IPS-20b (cell line): ENCODE data around the gene UPB1.

Experiments used
- H3K27ac ChIP-seq: one replicate; pipeline ENCODE4 v1.5.1; 2013; ENCODE audit warnings: low read length
- H3K27me3 ChIP-seq: 2 replicates; pipeline ENCODE4 v1.6.1; 2013; ENCODE audit warnings: mild to moderate bottlenecking, low read length, inconsistent platforms; ENCODE audit not compliant: insufficient read depth
- H3K36me3 ChIP-seq: 2 replicates; pipeline ENCODE4 v1.6.1; 2013; ENCODE audit warnings: low read depth, mild to moderate bottlenecking, inconsistent platforms, low read length, moderate library complexity; ENCODE audit not compliant: insufficient read depth
- H3K4me1 ChIP-seq: 2 replicates; pipeline ENCODE4 v1.6.1; 2013; ENCODE audit warnings: mild to moderate bottlenecking, control low read depth, inconsistent platforms, low read length, moderate library complexity; ENCODE audit not compliant: insufficient read depth
- H3K4me3 ChIP-seq: 2 replicates; pipeline ENCODE4 v1.5.1; 2013; ENCODE audit warnings: mild to moderate bottlenecking, low read length, inconsistent platforms
- H3K9ac ChIP-seq: 2 replicates; pipeline ENCODE4 v1.6.1; 2013; ENCODE audit warnings: low read depth, mild to moderate bottlenecking, inconsistent platforms, low read length, moderate library complexity
- H3K9me3 ChIP-seq: 2 replicates; pipeline ENCODE4 v1.6.1; 2013; ENCODE audit warnings: mild to moderate bottlenecking, low read depth, low read length, inconsistent platforms; ENCODE audit not compliant: insufficient read depth

The UPB1 gene

DNA sequence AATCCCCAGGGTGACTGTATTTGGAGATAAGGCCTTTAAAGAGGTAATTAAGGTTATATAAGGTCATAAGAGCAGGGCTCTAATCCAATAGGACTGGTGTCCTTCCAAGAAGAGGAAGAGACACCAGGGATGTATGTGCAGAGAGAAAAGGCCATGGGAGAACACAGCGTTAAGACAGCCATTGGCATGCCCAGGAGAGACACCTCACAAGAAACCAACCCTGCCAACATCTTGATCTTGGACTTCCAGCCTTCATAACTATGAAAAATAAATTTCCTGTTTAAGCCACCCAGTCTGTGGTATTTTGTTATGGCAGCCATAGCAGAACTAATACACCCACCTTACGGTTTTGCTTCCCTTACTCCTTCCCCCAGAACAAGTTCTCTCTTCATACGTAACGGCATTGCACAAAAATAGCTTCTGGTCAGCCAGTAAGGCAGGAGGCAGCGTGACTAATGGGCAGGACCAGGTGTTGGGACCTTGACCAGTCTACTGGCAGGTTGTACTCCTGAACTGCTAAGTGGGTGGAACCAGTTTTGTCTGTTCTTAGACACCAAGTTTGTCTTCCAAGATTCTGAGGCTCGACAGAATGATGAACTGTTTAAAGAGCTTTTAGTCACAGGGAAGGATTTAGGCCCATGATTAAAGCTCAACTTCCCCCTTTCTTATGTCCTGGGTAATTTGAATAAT, 31.9 kb upstream of the UPB1 start:
- Histone ChIP-seq H3K4me1 (peaks cover 20% of the 10 kb centered on the region; the same call in 1 of the 2 replicates), H3K4me3 (no peak overlapping the region), H3K27me3 (no peaks in the 10 kb centered on the region), H3K9me3 (no peaks in the 10 kb centered on the region), H3K9ac (no peak overlapping the region), H3K36me3 (no peaks in the 10 kb centered on the region), H3K27ac (no peak overlapping the region)

DNA sequence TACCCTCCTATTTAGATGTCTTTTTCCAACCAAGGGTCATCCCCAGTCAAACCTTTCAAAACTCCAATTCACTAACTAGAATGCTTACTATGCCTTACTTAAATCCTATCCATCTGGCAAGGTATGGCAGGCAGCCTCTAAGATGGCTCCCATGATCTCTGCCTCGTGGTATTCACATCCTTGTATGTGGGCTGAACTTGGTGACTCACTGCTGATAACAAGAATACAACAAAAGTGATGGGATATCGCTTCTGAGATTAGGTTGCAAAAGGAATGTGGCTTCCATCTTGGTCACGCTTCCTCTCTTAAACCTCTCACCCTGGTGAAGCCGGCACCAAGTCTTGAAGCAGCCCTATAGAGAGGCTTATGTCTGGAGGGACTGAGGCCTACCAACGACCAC, 29.6 kb upstream of the UPB1 start:
- H3K36me3 ChIP-seq: no peaks in the 10 kb centered on the region
- peaks cover 17% of the 10 kb centered on the region; the same call in 1 of the 2 replicates for H3K4me1 ChIP-seq
- H3K9ac ChIP-seq: no peak overlapping the region
- no peaks in the 10 kb centered on the region for H3K27me3 ChIP-seq
- no peak overlapping the region for H3K27ac ChIP-seq
- H3K9me3 ChIP-seq: no peaks in the 10 kb centered on the region
- H3K4me3 ChIP-seq: no peak overlapping the region

DNA sequence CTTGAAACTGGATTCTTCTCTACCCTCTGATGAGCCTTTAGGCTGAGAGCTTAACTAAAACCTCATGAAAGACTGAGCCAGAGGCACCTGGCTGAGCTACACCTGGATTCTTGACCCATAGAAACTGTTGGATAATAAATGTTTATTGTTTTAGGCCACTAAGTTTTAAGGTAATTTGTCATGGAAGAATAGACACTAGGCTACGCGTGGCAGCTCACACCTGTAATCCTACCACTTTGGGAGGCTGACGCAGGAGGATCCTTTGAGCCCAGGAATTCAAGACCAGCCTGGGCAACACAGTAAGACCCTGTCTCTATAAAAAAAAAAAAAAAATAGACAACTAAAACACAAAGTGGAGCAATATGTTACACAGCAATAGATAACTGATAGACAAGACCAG, 29.2 kb upstream of the UPB1 start:
- no peak overlapping the region for H3K27ac ChIP-seq
- no peak overlapping the region for H3K9ac ChIP-seq
- no peaks in the 10 kb centered on the region for H3K36me3 ChIP-seq
- no peaks in the 10 kb centered on the region for H3K9me3 ChIP-seq
- no peaks in the 10 kb centered on the region for H3K27me3 ChIP-seq
- H3K4me1 ChIP-seq: peaks cover 13% of the 10 kb centered on the region; the same call in 1 of the 2 replicates
- H3K4me3 ChIP-seq: no peak overlapping the region

DNA sequence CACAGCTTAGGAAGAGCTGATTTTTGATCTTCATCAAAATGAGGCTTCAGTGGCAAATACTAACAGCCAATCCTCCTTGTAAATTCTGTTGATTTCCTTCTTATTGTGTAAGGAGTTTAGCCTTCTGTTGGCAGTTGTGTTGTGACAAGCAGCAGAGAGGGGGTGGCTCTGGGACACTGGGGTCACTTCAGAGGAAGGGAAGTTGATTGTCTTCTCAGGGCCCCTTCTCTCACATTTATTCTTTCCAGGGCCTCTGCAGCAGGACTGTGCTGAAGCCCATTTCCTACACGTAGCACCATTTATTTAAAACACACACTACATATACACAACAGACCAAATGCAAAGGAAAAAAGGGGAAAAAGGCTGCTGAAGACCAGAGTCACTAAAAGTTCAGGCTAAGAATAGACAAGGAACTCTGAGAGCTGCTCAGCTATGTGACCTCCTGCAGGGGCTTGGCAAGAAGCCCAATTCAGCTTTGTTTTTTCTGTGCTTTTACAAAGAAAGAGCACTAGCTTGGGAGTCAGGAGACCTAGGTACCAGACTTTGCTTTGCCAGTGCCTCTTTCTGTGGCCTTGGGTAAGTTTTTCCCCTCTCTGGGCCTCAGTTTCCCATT, 28.3 kb upstream of the UPB1 start:
- H3K9me3 ChIP-seq: no peaks in the 10 kb centered on the region
- H3K4me1 ChIP-seq: peaks cover 13% of the 10 kb centered on the region; the same call in 1 of the 2 replicates
- no peak overlapping the region for H3K27ac ChIP-seq
- H3K36me3 ChIP-seq: no peaks in the 10 kb centered on the region
- no peak overlapping the region for H3K9ac ChIP-seq
- H3K27me3 ChIP-seq: no peaks in the 10 kb centered on the region
- no peak overlapping the region for H3K4me3 ChIP-seq

DNA sequence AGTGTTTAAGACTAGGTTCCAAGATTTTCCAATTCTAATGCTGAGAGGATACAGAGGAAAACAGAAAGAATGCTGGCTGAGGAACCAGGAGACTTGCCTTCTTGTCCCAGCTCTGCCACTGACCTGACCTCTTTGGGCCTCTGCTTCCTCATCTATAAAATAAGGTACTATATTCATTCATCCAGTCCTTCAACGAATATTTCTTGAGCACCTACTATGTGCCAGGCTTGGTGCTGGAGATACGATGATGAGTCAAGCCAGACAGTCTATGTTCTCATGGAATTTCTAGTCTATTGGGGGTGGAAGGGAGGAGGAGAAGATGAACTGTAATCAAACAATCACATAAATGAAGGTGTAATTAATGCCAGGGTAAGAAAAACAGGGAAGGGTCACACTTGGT, 27.8 kb upstream of the UPB1 start:
- Histone ChIP-seq H3K9ac (no peak overlapping the region), H3K4me3 (no peak overlapping the region), H3K27ac (no peak overlapping the region), H3K36me3 (no peaks in the 10 kb centered on the region), H3K27me3 (no peaks in the 10 kb centered on the region), H3K4me1 (peaks cover 13% of the 10 kb centered on the region; the same call in 1 of the 2 replicates), H3K9me3 (no peaks in the 10 kb centered on the region)

DNA sequence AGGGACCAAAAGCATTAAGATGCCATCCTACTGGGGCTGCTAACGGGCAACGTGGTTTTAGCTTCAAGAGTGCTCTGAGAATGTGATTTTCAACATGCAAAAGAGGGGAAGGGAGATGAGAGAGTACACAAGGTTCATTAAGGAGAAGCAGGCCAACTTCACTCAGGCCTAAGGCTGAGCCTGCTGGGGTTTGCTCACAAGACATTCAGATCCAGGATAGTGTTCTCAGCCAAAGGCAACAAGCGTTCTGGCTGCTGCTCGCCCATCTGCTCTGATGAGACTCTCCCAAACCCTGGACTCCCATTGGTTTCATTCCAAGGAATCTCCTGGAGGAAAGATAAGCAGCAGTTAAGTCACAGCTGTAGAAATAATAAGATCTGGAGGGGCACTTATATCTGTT, 23.6 kb upstream of the UPB1 start:
- H3K36me3 ChIP-seq: no peaks in the 10 kb centered on the region
- no peak overlapping the region for H3K27ac ChIP-seq
- peaks cover 10% of the 10 kb centered on the region; the same call in 1 of the 2 replicates for H3K4me1 ChIP-seq
- H3K9me3 ChIP-seq: peaks cover 3% of the 10 kb centered on the region; the same call in 1 of the 2 replicates
- no peak overlapping the region for H3K9ac ChIP-seq
- no peak overlapping the region for H3K4me3 ChIP-seq
- H3K27me3 ChIP-seq: no peaks in the 10 kb centered on the region

DNA sequence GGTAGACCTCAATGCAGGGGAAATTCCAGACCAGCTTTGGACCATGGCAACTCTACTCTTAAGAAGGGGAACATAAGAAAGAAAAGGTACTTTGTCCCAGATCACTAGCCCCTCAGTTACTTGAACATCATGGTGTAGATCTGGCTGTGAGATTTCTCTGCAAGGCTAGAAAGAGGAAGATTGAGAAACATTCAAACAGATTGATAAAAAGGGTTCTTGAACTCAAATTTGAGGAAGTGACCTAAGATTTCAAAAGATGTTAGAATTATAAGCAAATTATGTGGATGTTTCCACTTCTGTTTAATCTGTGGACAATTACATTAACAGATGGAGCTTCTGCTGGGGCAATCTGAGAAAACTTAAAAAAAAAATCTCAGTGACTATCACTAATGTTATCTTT, 21.8 kb upstream of the UPB1 start:
- no peak overlapping the region for H3K27ac ChIP-seq
- H3K36me3 ChIP-seq: no peaks in the 10 kb centered on the region
- no peak overlapping the region for H3K4me3 ChIP-seq
- no peaks in the 10 kb centered on the region for H3K4me1 ChIP-seq
- peaks cover 3% of the 10 kb centered on the region; the same call in 1 of the 2 replicates for H3K9me3 ChIP-seq
- H3K9ac ChIP-seq: no peak overlapping the region
- H3K27me3 ChIP-seq: no peaks in the 10 kb centered on the region

DNA sequence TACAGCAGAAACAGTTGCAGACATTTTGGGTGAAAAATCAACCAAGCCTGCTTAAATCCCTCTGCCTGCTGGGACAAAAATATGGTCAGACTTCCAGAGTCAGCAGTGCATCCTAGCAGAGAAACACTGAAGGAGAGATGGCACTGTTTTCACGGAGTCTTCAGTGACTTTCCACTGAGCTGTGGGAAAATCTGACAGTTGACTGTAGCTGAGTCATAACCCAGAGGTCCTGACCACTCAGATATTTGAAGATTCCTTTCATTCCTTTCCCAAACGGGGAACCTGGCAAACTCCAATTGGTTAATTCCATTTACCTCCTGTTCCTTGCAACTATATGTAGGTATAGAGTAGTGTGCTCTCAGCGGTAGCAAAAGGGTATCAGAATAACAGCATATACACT, 20.9 kb upstream of the UPB1 start:
- H3K9ac ChIP-seq: no peak overlapping the region
- no peak overlapping the region for H3K4me3 ChIP-seq
- no peaks in the 10 kb centered on the region for H3K36me3 ChIP-seq
- peaks cover 3% of the 10 kb centered on the region; the same call in 1 of the 2 replicates for H3K9me3 ChIP-seq
- H3K27ac ChIP-seq: no peak overlapping the region
- H3K4me1 ChIP-seq: no peaks in the 10 kb centered on the region
- H3K27me3 ChIP-seq: no peaks in the 10 kb centered on the region

DNA sequence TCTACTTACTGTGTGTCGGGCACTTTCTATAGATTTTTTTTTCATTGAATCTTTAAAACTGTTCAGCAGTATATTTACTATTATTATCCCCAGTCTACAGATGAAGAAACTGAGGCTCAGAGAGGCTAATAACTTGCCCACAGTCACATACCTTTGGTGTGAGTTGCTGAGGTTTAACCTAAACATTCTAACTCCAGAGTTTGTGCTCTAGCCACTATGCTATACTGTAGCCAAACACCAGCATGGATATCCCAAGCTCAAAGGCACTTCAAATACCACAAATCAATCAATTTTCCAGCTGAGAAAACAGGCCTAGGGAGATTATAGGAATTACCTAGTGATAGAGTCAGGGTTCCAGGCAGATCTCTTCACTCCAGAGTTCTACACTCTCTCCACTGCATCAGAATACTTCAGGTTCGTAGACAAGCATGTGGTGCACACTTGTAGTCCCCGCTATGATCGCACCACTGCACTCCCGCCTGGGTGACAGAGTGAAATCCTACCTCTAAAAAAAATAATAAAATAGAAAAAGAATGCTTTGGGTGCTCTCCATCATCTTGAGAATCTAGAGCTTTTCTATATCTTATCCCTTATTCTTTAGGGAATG, 20.4 kb upstream of the UPB1 start:
- Histone ChIP-seq H3K4me3 (no peak overlapping the region), H3K4me1 (no peaks in the 10 kb centered on the region), H3K27me3 (no peaks in the 10 kb centered on the region), H3K36me3 (no peaks in the 10 kb centered on the region), H3K9ac (no peak overlapping the region), H3K27ac (no peak overlapping the region), H3K9me3 (peaks cover 3% of the 10 kb centered on the region; the same call in 1 of the 2 replicates)

DNA sequence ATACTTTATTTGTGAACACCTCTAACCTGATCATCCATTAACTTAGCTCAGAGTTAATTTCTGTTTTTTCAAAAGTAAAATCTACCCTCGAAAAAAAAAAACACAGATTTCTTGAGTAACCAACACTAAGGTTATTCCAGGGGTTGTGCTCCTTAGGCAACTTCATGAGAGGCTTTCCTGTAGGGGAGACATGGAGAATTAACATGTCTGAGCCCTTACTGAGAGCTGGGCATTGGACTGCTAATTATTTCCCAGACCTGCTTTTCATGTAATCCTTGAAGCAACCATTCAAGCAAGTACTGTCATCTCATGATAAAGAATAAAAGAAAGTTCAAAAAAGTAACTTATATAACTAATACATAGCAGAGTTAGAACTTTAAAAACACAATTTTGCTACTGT, 13.5 kb upstream of the UPB1 start:
- Histone ChIP-seq H3K36me3 (no peaks in the 10 kb centered on the region), H3K9me3 (no peaks in the 10 kb centered on the region), H3K9ac (no peak overlapping the region), H3K4me3 (no peak overlapping the region), H3K27me3 (no peaks in the 10 kb centered on the region), H3K4me1 (peaks cover 15% of the 10 kb centered on the region), H3K27ac (no peak overlapping the region)

DNA sequence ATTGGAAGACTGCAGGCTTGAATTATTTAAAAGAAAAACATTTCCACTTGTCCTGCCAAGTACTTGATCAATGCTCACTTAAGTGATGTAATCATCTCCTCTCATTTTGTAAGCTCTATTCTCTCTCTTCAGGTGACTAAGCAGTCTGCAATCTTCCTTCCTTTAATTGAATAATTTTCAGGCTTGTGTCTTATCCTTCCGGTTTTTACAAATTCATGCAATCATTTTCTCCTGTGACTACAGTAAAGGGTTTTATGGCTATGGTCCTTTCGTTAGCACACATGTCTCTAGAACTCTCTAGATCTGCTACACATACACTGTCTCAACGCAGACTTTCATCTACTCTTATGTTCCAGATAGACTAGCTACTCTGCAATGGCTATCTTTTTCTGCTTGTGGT, 12.6 kb upstream of the UPB1 start:
- Histone ChIP-seq H3K4me3 (no peak overlapping the region), H3K9me3 (no peaks in the 10 kb centered on the region), H3K4me1 (peaks cover 15% of the 10 kb centered on the region), H3K36me3 (no peaks in the 10 kb centered on the region), H3K27me3 (no peaks in the 10 kb centered on the region), H3K27ac (no peak overlapping the region), H3K9ac (no peak overlapping the region)

DNA sequence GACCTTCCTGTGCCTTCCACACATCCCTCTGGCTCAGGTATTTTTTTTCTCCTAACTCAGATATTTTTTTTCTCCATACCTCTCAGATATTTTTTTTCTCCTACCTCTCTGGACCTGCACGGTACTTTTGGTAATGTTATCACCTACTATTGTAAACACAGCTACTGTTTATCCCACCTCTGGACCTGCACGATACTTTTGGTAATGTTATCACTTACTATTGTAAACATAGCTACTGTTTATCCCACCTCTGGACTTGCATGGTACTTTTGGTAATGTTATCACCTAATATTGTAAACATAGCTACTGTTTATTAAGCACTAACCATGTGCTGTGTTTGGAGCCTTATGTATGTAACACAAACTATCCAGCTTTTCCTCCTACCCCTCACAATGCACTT, 12.1 kb upstream of the UPB1 start:
- Histone ChIP-seq H3K27ac (no peak overlapping the region), H3K9me3 (no peaks in the 10 kb centered on the region), H3K4me1 (peaks cover 15% of the 10 kb centered on the region), H3K4me3 (no peak overlapping the region), H3K36me3 (no peaks in the 10 kb centered on the region), H3K27me3 (no peaks in the 10 kb centered on the region), H3K9ac (no peak overlapping the region)
